ACC112 (cell line): Measurements from ENCODE around the gene EAPP.
A peak's percentile ranks its signal among the peaks of the same experiment; 100 is the strongest.
"Not testable (repeated sequence)": the region's sequence is repeated elsewhere in the genome, so short reads cannot be mapped to it uniquely, and the experiment has no call there.

Source experiments
- H2AFZ ChIP-seq: fragments of 200-600 bp; sonication (generic); one replicate; pipeline ENCODE4 v1.6.0; 2017; ENCODE audit warnings: antibody characterized with exemption, low read length; ENCODE audit not compliant: unreplicated experiment
- H3K27ac ChIP-seq: fragments of 200-600 bp; sonication (generic); 2 replicates; pipeline ENCODE4 v1.5.1; 2014; ENCODE audit warnings: low read depth, mild to moderate bottlenecking, antibody characterized with exemption, low read length, moderate library complexity
- H3K27me3 ChIP-seq: fragments of 200-600 bp; sonication (generic); 2 replicates; pipeline ENCODE4 v1.6.1; 2014; ENCODE audit warnings: mild to moderate bottlenecking, antibody characterized with exemption, low read length, moderate library complexity, mixed read lengths; ENCODE audit not compliant: insufficient read depth
- H3K36me3 ChIP-seq: fragments of 200-600 bp; sonication (generic); 2 replicates; pipeline ENCODE4 v1.6.1; 2016; ENCODE audit warnings: mild to moderate bottlenecking, antibody characterized with exemption, low read length, moderate library complexity, mixed read lengths; ENCODE audit not compliant: insufficient read depth
- H3K4me1 ChIP-seq: fragments of 200-600 bp; sonication (generic); one replicate; pipeline ENCODE4 v1.6.1; 2016; ENCODE audit warnings: low read length, mixed read lengths; ENCODE audit not compliant: insufficient read depth, unreplicated experiment, control insufficient read depth
- H3K4me3 ChIP-seq: fragments of 200-600 bp; sonication (generic); 2 replicates; pipeline ENCODE4 v1.5.1; 2014; ENCODE audit warnings: mild to moderate bottlenecking, low read depth, low read length
- H3K79me2 ChIP-seq: fragments of 200-600 bp; sonication (generic); one replicate; pipeline ENCODE4 v1.6.0; 2016; ENCODE audit warnings: low read length; ENCODE audit not compliant: control insufficient read depth, unreplicated experiment, insufficient read depth

Gene EAPP

GRCh38 chr14:34537677-34538009 lies 1.9 kb downstream of the EAPP start:
- Histone ChIP-seq H3K36me3 (peaks cover 4% of the 10 kb centered on the region), H3K79me2 (peaks cover 22% of the 10 kb centered on the region), H3K4me1 (peaks cover 12% of the 10 kb centered on the region), H3K27ac (no peak overlapping the region), H3K27me3 (no peaks in the 10 kb centered on the region), H2AFZ (no peak overlapping the region), H3K4me3 (peak overlapping the region; percentile 89; the same call in 1 of the 2 replicates)

- peaks cover 22% of the 10 kb centered on the region for H3K79me2 ChIP-seq
- no peak overlapping the region for H3K27ac ChIP-seq
- no peaks in the 10 kb centered on the region for H3K27me3 ChIP-seq
- no peak overlapping the region for H2AFZ ChIP-seq
- H3K4me1 ChIP-seq: peaks cover 12% of the 10 kb centered on the region
- peak overlapping the region; percentile 89; the same call in 1 of the 2 replicates for H3K4me3 ChIP-seq
- peaks cover 4% of the 10 kb centered on the region for H3K36me3 ChIP-seq
Measured at GRCh38 chr14:34536951-34537676, 2.4 kb downstream of the EAPP start.

GRCh38 chr14:34527591-34527990 lies 11.9 kb downstream of the EAPP start:
- Histone ChIP-seq H3K36me3 (peaks cover 14% of the 10 kb centered on the region), H3K27ac (no peak overlapping the region), H3K4me1 (no peaks in the 10 kb centered on the region), H3K27me3 (no peaks in the 10 kb centered on the region), H3K79me2 (no peaks in the 10 kb centered on the region), H3K4me3 (no peak overlapping the region), H2AFZ (no peak overlapping the region)

DNA sequence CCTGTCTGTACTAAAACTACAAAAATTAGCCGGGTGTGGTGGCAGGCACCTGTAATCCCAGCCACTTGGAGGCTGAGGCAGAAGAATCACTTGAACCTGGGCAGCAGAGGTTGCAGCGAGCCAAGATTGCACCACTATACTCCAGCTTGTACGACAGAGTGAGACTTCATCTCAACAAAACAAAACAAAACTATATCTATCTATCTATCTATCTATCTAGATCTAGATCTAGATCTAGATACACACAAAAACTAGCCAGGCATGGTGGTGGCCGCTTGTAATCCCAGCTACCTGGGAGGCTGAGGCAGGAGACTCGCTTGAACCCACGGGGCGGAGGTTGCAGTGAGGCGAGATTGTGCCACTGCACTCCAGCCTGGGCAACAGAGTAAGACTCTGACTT lies 15.3 kb downstream of the EAPP start:
- not testable (repeated sequence) for H2AFZ ChIP-seq, H3K27me3 ChIP-seq, H3K4me1 ChIP-seq, H3K4me3 ChIP-seq, H3K27ac ChIP-seq, H3K79me2 ChIP-seq
- H3K36me3 ChIP-seq: peaks cover 22% of the 10 kb centered on the region

GRCh38 chr14:34522496-34522895 lies 17.0 kb downstream of the EAPP start:
- no peak overlapping the region for H3K4me3 ChIP-seq
- no peaks in the 10 kb centered on the region for H3K79me2 ChIP-seq
- H3K36me3 ChIP-seq: peaks cover 22% of the 10 kb centered on the region
- no peak overlapping the region for H3K27ac ChIP-seq
- H3K27me3 ChIP-seq: no peaks in the 10 kb centered on the region
- H3K4me1 ChIP-seq: no peaks in the 10 kb centered on the region
- H2AFZ ChIP-seq: no peak overlapping the region

- peaks cover 22% of the 10 kb centered on the region for H3K36me3 ChIP-seq
- not testable (repeated sequence) for H3K79me2 ChIP-seq, H3K4me3 ChIP-seq, H3K27ac ChIP-seq, H3K27me3 ChIP-seq, H2AFZ ChIP-seq, H3K4me1 ChIP-seq
Measured at GRCh38 chr14:34521071-34521470, 18.4 kb downstream of the EAPP start.

GRCh38 chr14:34520304-34520970 lies 19.1 kb downstream of the EAPP start:
- H2AFZ ChIP-seq, H3K27me3 ChIP-seq, H3K4me3 ChIP-seq, H3K27ac ChIP-seq, H3K4me1 ChIP-seq, H3K79me2 ChIP-seq: not testable (repeated sequence)
- peaks cover 22% of the 10 kb centered on the region for H3K36me3 ChIP-seq

- Histone ChIP-seq H3K27ac (no peak overlapping the region), H2AFZ (no peak overlapping the region), H3K27me3 (no peaks in the 10 kb centered on the region), H3K36me3 (no peaks in the 10 kb centered on the region), H3K4me1 (peaks cover 6% of the 10 kb centered on the region), H3K4me3 (no peak overlapping the region), H3K79me2 (no peaks in the 10 kb centered on the region)
Measured at GRCh38 chr14:34507884-34508283, 31.6 kb downstream of the EAPP start.

- no peaks in the 10 kb centered on the region for H3K36me3 ChIP-seq
- H3K27ac ChIP-seq: no peak overlapping the region
- H3K79me2 ChIP-seq: no peaks in the 10 kb centered on the region
- H3K4me3 ChIP-seq: no peak overlapping the region
- no peaks in the 10 kb centered on the region for H3K27me3 ChIP-seq
- peaks cover 10% of the 10 kb centered on the region for H3K4me1 ChIP-seq
- no peak overlapping the region for H2AFZ ChIP-seq
Measured at GRCh38 chr14:34507459-34507858, 32.0 kb downstream of the EAPP start.

DNA sequence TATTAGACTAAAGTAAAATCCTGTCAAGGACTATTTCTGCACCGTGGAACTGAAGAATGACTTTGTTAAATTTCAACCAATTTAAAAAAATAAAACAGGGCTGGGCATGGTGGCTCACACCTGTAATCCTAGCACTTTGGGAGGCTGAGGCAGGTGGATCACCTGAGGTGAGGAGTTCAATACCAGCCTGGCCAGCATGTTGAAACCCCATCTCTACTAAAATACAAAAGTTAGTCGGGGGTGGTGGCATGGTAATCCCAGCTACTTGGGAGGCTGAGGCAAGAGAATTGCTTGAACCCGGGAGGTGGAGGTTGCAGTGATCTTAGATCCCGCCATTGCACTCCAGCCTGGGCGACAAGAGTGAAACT lies 34.4 kb downstream of the EAPP start:
- H3K27ac ChIP-seq, H2AFZ ChIP-seq, H3K36me3 ChIP-seq, H3K79me2 ChIP-seq, H3K4me3 ChIP-seq, H3K27me3 ChIP-seq: not testable (repeated sequence)
- peaks cover 20% of the 10 kb centered on the region for H3K4me1 ChIP-seq

DNA sequence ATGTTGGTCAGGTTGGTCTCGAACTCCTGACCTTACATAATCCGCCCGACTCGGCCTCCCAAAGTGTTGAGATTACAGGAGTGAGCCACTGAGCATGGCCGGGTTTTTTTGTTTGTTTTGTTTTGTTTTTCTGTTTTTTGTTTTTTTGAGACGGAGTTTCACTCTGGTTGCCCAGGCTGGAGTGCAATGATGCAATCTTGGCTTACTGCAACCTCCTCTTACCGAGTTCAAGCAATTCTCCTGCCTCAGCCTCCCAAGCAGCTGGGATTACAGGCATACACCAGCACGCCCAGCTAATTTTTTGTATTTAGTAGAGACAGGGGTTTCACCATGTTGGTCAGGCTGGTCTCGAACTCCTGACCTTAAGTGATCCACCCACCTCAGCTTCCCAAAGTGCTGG lies 35.5 kb downstream of the EAPP start:
- not testable (repeated sequence) for H3K79me2 ChIP-seq, H3K27ac ChIP-seq, H3K36me3 ChIP-seq, H3K27me3 ChIP-seq, H3K4me3 ChIP-seq, H2AFZ ChIP-seq
- H3K4me1 ChIP-seq: peaks cover 20% of the 10 kb centered on the region
